Measurements from ENCODE around the gene NFASC.

The NFASC gene

GRCh38 chr1:204961765-204962419, 91.2 kb downstream of the NFASC start:
- Histone ChIP-seq H3K27ac (no peak overlapping the region), H3K27me3 (peaks cover 8% of the 10 kb centered on the region), H3K9me3 (no peaks in the 10 kb centered on the region), H3K4me3 (ENCODE audit: low read depth in 1 of 2, low read length in 1 of 2) (no peak overlapping the region), H3K36me3 (no peaks in the 10 kb centered on the region), H3K4me1 (ENCODE audit: control insufficient read depth in 1 of 2, insufficient read depth in 1 of 2, low read depth in 1 of 2, low read length in 1 of 2) (peaks cover 14 to 32% of the 10 kb centered on the region in 2 experiments)
- TF ChIP-seq CTCF (IDR thresholded peaks at IDR 0.05) = no peak

DNA sequence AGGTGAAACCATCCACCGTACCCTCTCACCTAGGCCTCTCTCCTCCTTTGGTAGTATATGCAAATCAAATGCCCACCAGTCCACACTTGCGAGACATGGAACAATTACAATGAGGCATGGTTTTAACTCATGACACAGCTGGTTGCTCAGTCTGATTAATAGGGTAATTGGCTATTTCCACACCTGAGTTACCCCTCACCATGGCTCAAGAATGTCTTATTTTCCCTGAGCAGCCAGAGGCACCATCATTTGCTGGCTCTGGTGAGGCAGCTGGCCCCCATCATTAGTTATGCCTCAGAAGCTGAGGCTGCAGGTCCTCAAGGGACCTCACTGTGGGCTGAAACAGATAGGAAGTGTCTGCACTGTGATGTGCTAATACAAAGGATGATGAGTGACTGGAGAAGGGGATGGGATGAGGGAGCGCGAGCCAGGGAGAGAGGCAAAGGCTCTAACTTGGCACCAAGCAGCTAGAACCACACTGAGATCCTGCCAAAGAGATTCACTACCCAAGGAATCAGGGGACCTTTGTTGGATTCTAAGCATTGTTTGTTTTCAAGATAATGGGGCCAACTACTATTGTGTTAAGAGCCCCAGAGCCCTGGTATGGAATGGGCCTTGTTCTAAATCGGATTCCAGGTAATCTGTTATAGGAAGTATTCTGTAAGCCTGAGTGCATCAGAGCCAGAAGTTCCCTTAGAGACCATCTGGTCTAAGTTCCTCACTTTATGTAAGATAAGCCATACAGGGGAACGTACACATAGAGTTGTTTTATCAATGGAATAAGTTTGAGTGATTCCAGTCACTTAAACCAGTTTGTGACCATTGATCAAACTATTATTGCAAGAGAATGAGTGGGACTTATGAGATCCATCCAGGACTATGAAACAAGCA, 92.3 kb downstream of the NFASC start:
- H3K27ac ChIP-seq = no peak overlapping the region
- no peaks in the 10 kb centered on the region for H3K36me3 ChIP-seq
- H3K9me3 ChIP-seq = no peaks in the 10 kb centered on the region
- no peak for TF ChIP-seq CTCF (IDR thresholded peaks at IDR 0.05)
- peaks cover 15 to 36% of the 10 kb centered on the region in 2 experiments for H3K4me1 ChIP-seq (ENCODE audit: control insufficient read depth in 1 of 2, insufficient read depth in 1 of 2, low read depth in 1 of 2, low read length in 1 of 2)
- H3K4me3 ChIP-seq (ENCODE audit: low read depth in 1 of 2, low read length in 1 of 2) = no peak overlapping the region
- peaks cover under 1% of the 10 kb centered on the region for H3K27me3 ChIP-seq

GRCh38 chr1:204967451-204967850, 96.8 kb downstream of the NFASC start:
- H3K4me1 ChIP-seq (ENCODE audit: control insufficient read depth in 1 of 2, insufficient read depth in 1 of 2, low read depth in 1 of 2, low read length in 1 of 2) = peaks cover 49 to 61% of the 10 kb centered on the region in 2 experiments
- H3K9me3 ChIP-seq = no peaks in the 10 kb centered on the region
- no peak overlapping the region for H3K27ac ChIP-seq
- no peak overlapping the region for H3K4me3 ChIP-seq (ENCODE audit: low read depth in 1 of 2, low read length in 1 of 2)
- H3K36me3 ChIP-seq = no peaks in the 10 kb centered on the region
- TF ChIP-seq CTCF (IDR thresholded peaks at IDR 0.05) = no peak
- H3K27me3 ChIP-seq = no peaks in the 10 kb centered on the region

- no peaks in the 10 kb centered on the region for H3K36me3 ChIP-seq
- TF ChIP-seq CTCF (IDR thresholded peaks at IDR 0.05) = no peak
- no peaks in the 10 kb centered on the region for H3K27me3 ChIP-seq
- H3K9me3 ChIP-seq = no peaks in the 10 kb centered on the region
- H3K4me1 ChIP-seq (ENCODE audit: control insufficient read depth in 1 of 2, insufficient read depth in 1 of 2, low read depth in 1 of 2, low read length in 1 of 2) = peaks cover 55 to 63% of the 10 kb centered on the region in 2 experiments
- peak overlapping the region; percentile 95 for H3K27ac ChIP-seq
- no peak overlapping the region for H3K4me3 ChIP-seq (ENCODE audit: low read depth in 1 of 2, low read length in 1 of 2)
Observed at GRCh38 chr1:204968135-204968534, 97.5 kb downstream of the NFASC start.

- Histone ChIP-seq H3K4me3 (ENCODE audit: low read depth in 1 of 2, low read length in 1 of 2) (peak overlapping the region in 1 of 2 experiments; percentile 46), H3K27ac (peak overlapping the region; percentile 95), H3K9me3 (no peaks in the 10 kb centered on the region), H3K36me3 (no peaks in the 10 kb centered on the region), H3K27me3 (no peaks in the 10 kb centered on the region), H3K4me1 (ENCODE audit: control insufficient read depth in 1 of 2, insufficient read depth in 1 of 2, low read depth in 1 of 2, low read length in 1 of 2) (peaks cover 64 to 71% of the 10 kb centered on the region in 2 experiments)
- no peak for TF ChIP-seq CTCF (IDR thresholded peaks at IDR 0.05)
Observed at GRCh38 chr1:204968951-204969350, 98.3 kb downstream of the NFASC start.

Data from neutrophil (primary cell).